Upper lobe of left lung (tissue), 6 donors: ENCODE data around the gene KLK5. TPM values are rescaled to one million over a fixed set of nuclear protein-coding genes. Genes with fewer than 3 reads are reported as not detected.

ENCODE experiments used
- ATAC-seq, 2 donors: fragments of 200-7000 bp; cut with Tn5 transposase; one replicate each; pipeline ENCODE4 v1.9.1; 2022; ENCODE audit warnings: mild to moderate bottlenecking in 2 of 2, moderate library complexity in 2 of 2; ENCODE audit not compliant: low FRiP score in 2 of 2
- DNase-seq, 2 donors: peaks; one replicate each; pipeline ENCODE4 v3.0.0-alpha.2; 2019 to 2020
- H3K27ac ChIP-seq, 4 donors: fragments of 200-600 bp; sonication (generic); one replicate each; pipeline ENCODE4 v1.5.1; 2016 to 2019
- H3K27me3 ChIP-seq, 4 donors: fragments of 200-600 bp; sonication (generic); one replicate each; pipeline ENCODE4 v1.5.1; 2017 to 2019
- H3K36me3 ChIP-seq, 4 donors: fragments of 200-600 bp; sonication (generic); one replicate each; pipeline ENCODE4 v1.5.1; 2016 to 2019
- H3K4me1 ChIP-seq, 4 donors: fragments of 200-600 bp; sonication (generic); one replicate each; pipeline ENCODE4 v1.5.1; 2018 to 2019
- H3K4me3 ChIP-seq, 4 donors: fragments of 200-600 bp; sonication (generic); one replicate each; pipeline ENCODE4 v1.5.1; 2017 to 2019; ENCODE audit warnings: mild to moderate bottlenecking in 2 of 4, moderate library complexity in 1 of 4
- H3K9me3 ChIP-seq, 4 donors: fragments of 200-600 bp; sonication (generic); one replicate each; pipeline ENCODE4 v1.5.1; 2018 to 2019
- CTCF ChIP-seq, 6 experiments: fragments of 450-650 bp in 4 of 6; fragments of 200-600 bp in 2 of 6; sonication (generic) in 2 of 6; IDR thresholded peaks; one replicate each; pipeline ENCODE4 v1.5.1; 2016 to 2019; ENCODE audit warnings: antibody characterized with exemption in 6 of 6
- EP300 ChIP-seq, 4 donors: sonication (generic); formaldehyde crosslinking; IDR thresholded peaks; one replicate each; pipeline ENCODE4 v1.5.1; 2017; ENCODE audit warnings: antibody characterized with exemption in 4 of 4, control low read depth in 2 of 4
- POLR2A ChIP-seq, 4 donors: fragments of 450-650 bp; IDR thresholded peaks; one replicate each; pipeline ENCODE4 v1.5.1; 2016 to 2017; ENCODE audit warnings: antibody characterized with exemption in 4 of 4, mild to moderate bottlenecking in 2 of 4
- POLR2AphosphoS5 ChIP-seq, 2 donors: sonication (generic); formaldehyde crosslinking; IDR thresholded peaks; one replicate each; pipeline ENCODE4 v1.5.1; 2017; ENCODE audit warnings: antibody characterized with exemption in 2 of 2
- WGBS, 2 donors: methylation state at CpG; one replicate each; pipeline ENCODE4 v1.1.5; 2017 to 2018; 5-methylcytosine and 5-hydroxymethylcytosine counted together
- total RNA-seq, 6 donors: library from RNA; depleted of rRNA in 4 of 6; stranded (reverse); fragments of >200 nt in 4 of 6; gene quantifications; one replicate each; pipeline versions ENCODE4 v1.1.0 to v1.2.1, GENCODE V29; 2016 to 2021
- donor health status: DM: no; HTN: no; CAD: no; lungs with moderate emphysema.
- donor health status: DM: no; HTN: yes; CAD: no; lungs with severe emphysema.

KLK5 gene
- total RNA-seq, 6 donors from 2014 or later = 0.74 TPM; not detected in 5

DNA sequence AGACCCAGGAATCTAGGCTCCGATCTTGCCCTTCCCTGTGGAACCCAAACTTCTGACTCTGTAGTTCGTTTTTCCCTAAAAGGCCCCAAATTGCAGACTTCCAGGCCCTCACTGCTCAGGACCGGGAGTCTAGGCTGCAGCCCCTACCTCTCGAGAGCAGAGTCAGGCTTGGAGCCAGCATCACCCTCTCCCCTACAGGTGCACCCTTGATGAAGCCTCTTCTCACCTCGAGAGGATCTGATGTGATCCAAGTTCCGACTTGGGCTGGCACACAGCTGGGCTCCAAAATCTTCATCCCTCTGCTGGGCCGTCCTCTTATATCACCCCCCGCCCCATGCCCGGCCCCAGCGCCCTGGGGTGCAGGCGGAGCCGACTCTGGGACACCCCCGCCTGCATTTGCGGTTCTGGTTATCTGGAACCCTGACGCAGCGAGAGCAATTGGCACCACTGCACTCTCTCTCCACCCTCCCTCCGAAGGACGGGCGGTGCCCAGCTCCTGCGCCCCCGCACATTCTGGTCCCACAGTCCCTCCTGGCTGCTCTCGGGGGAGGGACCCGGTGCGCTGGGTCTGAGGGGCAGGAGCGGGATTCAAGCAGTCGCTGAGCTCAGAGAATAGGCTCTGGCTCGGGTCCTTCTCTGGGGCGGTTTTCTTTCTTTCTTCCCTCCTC lies 30.9 kb upstream of the KLK5 start, which contains the start of gene KLK7:
KLK7 (minus strand) TSS at position 293 of the 668 bp plus-strand sequence. CDS start 1,518 bp downstream, outside the sequence.
- Histone ChIP-seq H3K27me3 (no peaks in the 10 kb centered on the region), H3K4me1 (no peaks in the 10 kb centered on the region), H3K9me3 (no peaks in the 10 kb centered on the region), H3K4me3 (no peak within 1 kb of the TSS), H3K27ac (no peak within 1 kb of the TSS), H3K36me3 (no peaks in the 10 kb centered on the region)
- 15 to 19% methylated on average over 9 to 28 of the region's 28 CpGs for WGBS, 2 donors
- TF ChIP-seq EP300 (IDR thresholded peaks at IDR 0.05) = no peak
- TF ChIP-seq CTCF (IDR thresholded peaks at IDR 0.05) = no peak
- TF ChIP-seq POLR2A (IDR thresholded peaks at IDR 0.05) = no peak
- no peak for TF ChIP-seq POLR2AphosphoS5 (IDR thresholded peaks at IDR 0.05)
- ATAC-seq (no peak), DNase-seq (no peak)

GRCh38 chr19:50982186-50982585 lies 29.3 kb upstream of the KLK5 start:
- Histone ChIP-seq H3K9me3 (no peaks in the 10 kb centered on the region), H3K27ac (no peak overlapping the region), H3K4me3 (no peak overlapping the region), H3K27me3 (no peaks in the 10 kb centered on the region), H3K4me1 (no peaks in the 10 kb centered on the region), H3K36me3 (no peaks in the 10 kb centered on the region)
- peak in 1 of 2 donors; percentile 28 for ATAC-seq
- 47 to 66% methylated on average over 2 to 4 of the region's 4 CpGs for WGBS, 2 donors
- no peak for DNase-seq
- TF ChIP-seq POLR2AphosphoS5 (IDR thresholded peaks at IDR 0.05) (no peak), CTCF (IDR thresholded peaks at IDR 0.05) (no peak), POLR2A (IDR thresholded peaks at IDR 0.05) (no peak), EP300 (IDR thresholded peaks at IDR 0.05) (no peak)

DNA sequence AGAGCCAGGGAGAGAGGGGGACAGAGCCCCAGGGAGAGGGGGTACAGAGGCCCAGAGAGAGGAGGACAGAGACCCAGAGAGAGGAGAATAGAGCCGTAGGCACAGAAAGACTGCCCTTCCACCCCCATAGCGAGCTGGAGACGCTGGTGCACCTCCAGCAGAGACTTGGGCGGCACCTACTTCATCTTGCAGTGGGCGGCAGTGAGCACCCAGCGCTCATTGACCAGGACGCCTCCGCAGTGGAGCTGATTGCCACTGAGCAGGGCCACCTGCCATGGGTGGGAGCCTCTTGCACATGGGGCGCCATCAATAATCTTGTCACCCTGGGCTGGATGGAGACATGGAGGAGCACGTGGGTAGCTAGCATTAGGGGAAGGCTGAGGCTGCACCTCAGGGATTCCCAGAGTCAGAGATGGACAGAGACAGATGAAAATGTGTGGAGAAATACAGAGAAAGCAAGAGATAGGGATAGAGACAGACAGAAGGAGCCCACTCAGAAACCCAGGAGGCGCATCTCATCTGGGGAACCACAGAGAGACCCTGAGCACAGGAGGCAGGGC lies 28.8 kb upstream of the KLK5 start:
- DNase-seq (no peak), ATAC-seq (no peak)
- Histone ChIP-seq H3K27me3 (no peaks in the 10 kb centered on the region), H3K4me1 (no peaks in the 10 kb centered on the region), H3K36me3 (no peaks in the 10 kb centered on the region), H3K4me3 (no peak overlapping the region), H3K27ac (no peak overlapping the region), H3K9me3 (no peaks in the 10 kb centered on the region)
- TF ChIP-seq POLR2AphosphoS5 (IDR thresholded peaks at IDR 0.05) (no peak), EP300 (IDR thresholded peaks at IDR 0.05) (no peak), POLR2A (IDR thresholded peaks at IDR 0.05) (no peak), CTCF (IDR thresholded peaks at IDR 0.05) (no peak)
- 47 to 60% methylated on average over 7 to 11 of the region's 11 CpGs for whole genome bisulfite sequencing, 2 donors

DNA sequence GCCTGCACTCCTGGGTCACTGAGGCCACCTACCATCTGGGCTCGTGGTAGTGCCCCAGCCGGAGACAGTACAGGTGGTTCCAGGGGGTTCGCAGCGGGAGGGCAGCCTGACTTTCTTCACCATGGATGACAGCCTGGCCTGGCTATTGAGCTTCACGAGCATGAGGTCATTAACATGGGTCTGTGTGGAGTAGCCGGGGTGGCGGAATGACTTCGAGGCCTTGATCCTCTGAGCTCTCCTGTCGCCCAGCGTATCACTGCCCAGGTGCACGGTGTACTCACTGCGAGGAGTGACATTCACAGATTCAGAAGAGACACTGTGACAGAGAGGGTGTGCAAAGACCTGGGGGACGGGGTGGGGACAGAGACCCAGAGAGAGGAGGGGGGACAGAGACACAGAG lies 27.4 kb upstream of the KLK5 start:
- Histone ChIP-seq H3K9me3 (no peaks in the 10 kb centered on the region), H3K27ac (no peak overlapping the region), H3K36me3 (no peaks in the 10 kb centered on the region), H3K4me1 (no peaks in the 10 kb centered on the region), H3K27me3 (no peaks in the 10 kb centered on the region), H3K4me3 (no peak overlapping the region)
- TF ChIP-seq EP300 (IDR thresholded peaks at IDR 0.05) = no peak
- no peak for TF ChIP-seq CTCF (IDR thresholded peaks at IDR 0.05)
- no peak for TF ChIP-seq POLR2A (IDR thresholded peaks at IDR 0.05)
- TF ChIP-seq POLR2AphosphoS5 (IDR thresholded peaks at IDR 0.05) = no peak
- WGBS, 2 donors = 46 to 62% methylated on average over 10 to 12 of the region's 13 CpGs
- ATAC-seq (no peak), DNase-seq (no peak)

DNA sequence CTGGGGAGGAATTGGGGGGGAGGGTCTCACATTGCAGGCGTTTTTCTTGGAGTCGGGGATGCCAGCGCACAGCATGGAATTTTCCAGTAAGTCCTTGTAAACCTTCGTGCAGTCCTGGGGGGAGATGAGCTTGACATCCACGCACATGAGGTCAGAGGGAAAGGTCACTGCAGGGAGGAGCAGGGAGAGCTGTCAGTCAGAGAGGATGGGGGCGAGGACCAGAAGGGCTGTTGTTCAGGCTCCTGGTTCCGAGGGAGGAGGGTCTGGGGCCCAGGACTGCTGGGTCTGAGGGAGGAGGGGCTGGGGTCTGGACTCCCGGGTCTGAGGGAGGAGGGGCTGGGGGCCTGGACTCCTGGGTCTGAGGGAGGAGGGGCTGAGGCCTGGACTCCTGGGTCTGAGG lies 26.9 kb upstream of the KLK5 start:
- 37 to 40% methylated on average over 7 of the region's 8 CpGs for WGBS, 2 donors
- Histone ChIP-seq H3K4me3 (no peak overlapping the region), H3K27me3 (no peaks in the 10 kb centered on the region), H3K9me3 (no peaks in the 10 kb centered on the region), H3K27ac (no peak overlapping the region), H3K36me3 (no peaks in the 10 kb centered on the region), H3K4me1 (no peaks in the 10 kb centered on the region)
- DNase-seq (no peak), ATAC-seq (no peak)
- no peak for TF ChIP-seq POLR2A (IDR thresholded peaks at IDR 0.05)
- no peak for TF ChIP-seq POLR2AphosphoS5 (IDR thresholded peaks at IDR 0.05)
- no peak for TF ChIP-seq EP300 (IDR thresholded peaks at IDR 0.05)
- no peak for TF ChIP-seq CTCF (IDR thresholded peaks at IDR 0.05)
